Ishikawa (cell line): ENCODE data around the gene CMPK1.

Source experiments
- CEBPB ChIP-seq: IDR thresholded peaks from 2 replicates; pipeline ENCODE4 v1.6.1; 2012
- CREB1 ChIP-seq: IDR thresholded peaks from 2 replicates; pipeline ENCODE4 v1.6.1; 2012; ENCODE audit warnings: low read depth
- FOXM1 ChIP-seq: IDR thresholded peaks from 2 replicates; pipeline ENCODE4 v1.6.1; 2012; ENCODE audit warnings: low read depth, borderline replicate concordance
- MAX ChIP-seq: IDR thresholded peaks from 2 replicates; pipeline ENCODE4 v1.6.1; 2012
- RAD21 ChIP-seq: IDR thresholded peaks from 2 replicates; pipeline ENCODE4 v1.6.1; 2012; ENCODE audit warnings: low read depth
- REST ChIP-seq: IDR thresholded peaks from 2 replicates; pipeline ENCODE4 v1.6.1; 2012; ENCODE audit warnings: low read depth, mild to moderate bottlenecking
- TAF1 ChIP-seq: IDR thresholded peaks from 2 replicates; pipeline ENCODE4 v1.6.1; 2012; ENCODE audit warnings: low read depth, mild to moderate bottlenecking
- TCF12 ChIP-seq: IDR thresholded peaks from 2 replicates; pipeline ENCODE4 v1.6.1; 2012; ENCODE audit warnings: low read depth
- TEAD4 ChIP-seq: IDR thresholded peaks from 2 replicates; pipeline ENCODE4 v1.6.1; 2012
- YY1 ChIP-seq: IDR thresholded peaks from 2 replicates; pipeline ENCODE4 v1.6.1; 2012; ENCODE audit warnings: low read depth

GRCh38 chr1:47415728-47416318 lies 82.2 kb downstream of the CMPK1 start, which contains the start of gene FOXE3:
- no peak for TF ChIP-seq MAX
- TF ChIP-seq REST = no peak
- no peak for TF ChIP-seq TCF12
- no peak for TF ChIP-seq RAD21
- TF ChIP-seq CEBPB = no peak
- TF ChIP-seq CREB1 = no peak
- TF ChIP-seq YY1 = no peak
- no peak for TF ChIP-seq TAF1
- TF ChIP-seq TEAD4 = no peak
- no peak for TF ChIP-seq FOXM1
